Ishikawa (cell line): ENCODE data around the gene DNAH2.

ENCODE experiments used
- CEBPB ChIP-seq: IDR thresholded peaks from 2 replicates; pipeline ENCODE4 v1.6.1; 2012
- CREB1 ChIP-seq: IDR thresholded peaks from 2 replicates; pipeline ENCODE4 v1.6.1; 2012; ENCODE audit warnings: low read depth
- EGR1 ChIP-seq: IDR thresholded peaks from 2 replicates; pipeline ENCODE4 v1.6.1; 2012
- EP300 ChIP-seq: IDR thresholded peaks from 2 replicates; pipeline ENCODE4 v1.6.1; 2012; ENCODE audit warnings: borderline replicate concordance
- FOXM1 ChIP-seq: IDR thresholded peaks from 2 replicates; pipeline ENCODE4 v1.6.1; 2012; ENCODE audit warnings: low read depth, borderline replicate concordance
- MAX ChIP-seq: IDR thresholded peaks from 2 replicates; pipeline ENCODE4 v1.6.1; 2012
- RAD21 ChIP-seq: IDR thresholded peaks from 2 replicates; pipeline ENCODE4 v1.6.1; 2012; ENCODE audit warnings: low read depth
- REST ChIP-seq: IDR thresholded peaks from 2 replicates; pipeline ENCODE4 v1.6.1; 2012; ENCODE audit warnings: low read depth, mild to moderate bottlenecking
- TAF1 ChIP-seq: IDR thresholded peaks from 2 replicates; pipeline ENCODE4 v1.6.1; 2012; ENCODE audit warnings: low read depth, mild to moderate bottlenecking
- TCF12 ChIP-seq: IDR thresholded peaks from 2 replicates; pipeline ENCODE4 v1.6.1; 2012; ENCODE audit warnings: low read depth
- TEAD4 ChIP-seq: IDR thresholded peaks from 2 replicates; pipeline ENCODE4 v1.6.1; 2012
- USF1 ChIP-seq: IDR thresholded peaks from 2 replicates; pipeline ENCODE4 v1.6.1; 2012
- YY1 ChIP-seq: IDR thresholded peaks from 2 replicates; pipeline ENCODE4 v1.6.1; 2012; ENCODE audit warnings: low read depth

GRCh38 chr17:7882068-7882467 lies 164.5 kb downstream of the DNAH2 start:
- TF ChIP-seq RAD21, result no peak
- no peak for TF ChIP-seq CREB1
- TF ChIP-seq YY1, result no peak
- TF ChIP-seq TEAD4, result no peak
- TF ChIP-seq CEBPB, result no peak
- no peak for TF ChIP-seq TAF1
- TF ChIP-seq EP300, result no peak
- no peak for TF ChIP-seq EGR1
- TF ChIP-seq MAX, result no peak
- TF ChIP-seq REST, result no peak
- no peak for TF ChIP-seq USF1
- TF ChIP-seq TCF12, result no peak
- no peak for TF ChIP-seq FOXM1
